Neural progenitor cell (in vitro differentiated cells): ENCODE data around the gene ZFAND5. TPM values are rescaled to one million over a fixed set of nuclear protein-coding genes. Genes with fewer than 3 reads are reported as not detected.

Experiments
- DNase-seq: peaks from one replicate; pipeline ENCODE4 v3.0.0-alpha.2; 2016; ENCODE audit warnings: low spot score
- H2AFZ ChIP-seq: fragments of 200-600 bp; sonication (generic); replicated peaks from 2 replicates; pipeline ENCODE4 v1.6.1; 2016; ENCODE audit warnings: antibody characterized with exemption
- H3F3A ChIP-seq: fragments of 200-600 bp; sonication (generic); 2 replicates; pipeline ENCODE4 v1.6.1; 2016; ENCODE audit warnings: antibody characterized with exemption, low read depth
- H3K27ac ChIP-seq: fragments of 200-600 bp; sonication (generic); 2 replicates; pipeline ENCODE4 v1.5.1; 2016; ENCODE audit warnings: mild to moderate bottlenecking
- H3K27me3 ChIP-seq: fragments of 200-600 bp; sonication (generic); 2 replicates; pipeline ENCODE4 v1.6.1; 2016; ENCODE audit warnings: mild to moderate bottlenecking, moderate library complexity
- H3K36me3 ChIP-seq: fragments of 200-600 bp; sonication (generic); 2 replicates; pipeline ENCODE4 v1.5.1; 2016
- H3K4me1 ChIP-seq: fragments of 200-600 bp; sonication (generic); 2 replicates; pipeline ENCODE4 v1.6.1; 2016; ENCODE audit warnings: mixed run types
- H3K4me2 ChIP-seq: fragments of 200-600 bp; sonication (generic); 2 replicates; pipeline ENCODE4 v1.6.1; 2016
- H3K4me3 ChIP-seq: fragments of 200-600 bp; sonication (generic); 2 replicates; pipeline ENCODE4 v1.5.1; 2016
- H3K79me2 ChIP-seq: fragments of 200-600 bp; sonication (generic); 2 replicates; pipeline ENCODE4 v1.6.1; 2016; ENCODE audit warnings: low read depth
- H3K9ac ChIP-seq: fragments of 200-600 bp; sonication (generic); 2 replicates; pipeline ENCODE4 v1.6.1; 2016
- H3K9me3 ChIP-seq: fragments of 200-600 bp; sonication (generic); 2 replicates; pipeline ENCODE4 v1.5.1; 2016; ENCODE audit warnings: low read depth
- H4K20me1 ChIP-seq: fragments of 200-600 bp; sonication (generic); 2 replicates; pipeline ENCODE4 v1.6.1; 2016; ENCODE audit warnings: low read depth
- H3K27ac Mint-ChIP-seq: 3 replicates; pipeline ENCODE4 v1.8.0; 2021; ENCODE audit warnings: mixed read lengths
- H3K27me3 Mint-ChIP-seq: 2 replicates; pipeline ENCODE4 v1.8.0; 2022; ENCODE audit warnings: low read depth, mild to moderate bottlenecking, inconsistent platforms, moderate library complexity, mixed read lengths; ENCODE audit not compliant: insufficient read depth
- H3K36me3 Mint-ChIP-seq: 3 replicates; pipeline ENCODE4 v1.8.0; 2021; ENCODE audit warnings: mixed read lengths
- H3K4me1 Mint-ChIP-seq: 3 replicates; pipeline ENCODE4 v1.8.0; 2021; ENCODE audit warnings: mixed read lengths
- H3K4me3 Mint-ChIP-seq: 3 replicates; pipeline ENCODE4 v1.8.0; 2021; ENCODE audit warnings: mild to moderate bottlenecking, moderate library complexity, mixed read lengths
- H3K9me3 Mint-ChIP-seq: 3 replicates; pipeline ENCODE4 v1.8.0; 2020; ENCODE audit warnings: mixed read lengths
- CTCF ChIP-seq: fragments of 200-600 bp; sonication (generic); IDR thresholded peaks from 2 replicates; pipeline ENCODE4 v1.5.1; 2017; ENCODE audit warnings: antibody characterized with exemption, mild to moderate bottlenecking
- EZH2phosphoT487 ChIP-seq: fragments of 200-600 bp; sonication (generic); IDR thresholded peaks from 2 replicates; pipeline ENCODE4 v1.6.1; 2017; ENCODE audit warnings: antibody characterized with exemption
- total RNA-seq: library from RNA; depleted of rRNA; stranded (reverse); fragments of >200 nt; gene quantifications from 2 replicates; pipeline ENCODE4 v1.2.3, GENCODE V29; 2015; ENCODE audit warnings: low replicate concordance

The ZFAND5 gene
- total RNA-seq, 1 donor from 2014 or later: 162 TPM

GRCh38 chr9:72400866-72401265 is 35.9 kb upstream of the ZFAND5 start:
- Histone ChIP-seq H3K9ac (no peak overlapping the region), H2AFZ (no peak overlapping the region), H3K4me1 (no peaks in the 10 kb centered on the region), H3K36me3 (no peaks in the 10 kb centered on the region), H4K20me1 (no peaks in the 10 kb centered on the region), H3K4me3 (no peak overlapping the region), H3K4me2 (no peak overlapping the region), H3K79me2 (no peaks in the 10 kb centered on the region), H3F3A (no peaks in the 10 kb centered on the region), H3K27ac (no peak overlapping the region), H3K9me3 (no peaks in the 10 kb centered on the region), H3K27me3 (no peaks in the 10 kb centered on the region)
- no peaks in the 10 kb centered on the region for H3K36me3 Mint-ChIP-seq
- DNase-seq: no peak
- H3K4me1 Mint-ChIP-seq: peaks cover 12% of the 10 kb centered on the region
- H3K4me3 Mint-ChIP-seq: no peak overlapping the region
- TF ChIP-seq EZH2phosphoT487: no peak
- no peak for TF ChIP-seq CTCF
- peaks cover 2% of the 10 kb centered on the region for H3K9me3 Mint-ChIP-seq
- H3K27ac Mint-ChIP-seq: no peak overlapping the region
- H3K27me3 Mint-ChIP-seq: peaks cover 5% of the 10 kb centered on the region

GRCh38 chr9:72399391-72399790 is 34.4 kb upstream of the ZFAND5 start:
- Histone ChIP-seq H3K9ac (no peak overlapping the region), H3K4me1 (no peaks in the 10 kb centered on the region), H3K9me3 (no peaks in the 10 kb centered on the region), H4K20me1 (no peaks in the 10 kb centered on the region), H3K4me2 (no peak overlapping the region), H3K79me2 (no peaks in the 10 kb centered on the region), H3K27ac (no peak overlapping the region), H3K36me3 (no peaks in the 10 kb centered on the region), H3F3A (no peaks in the 10 kb centered on the region), H3K4me3 (no peak overlapping the region), H3K27me3 (no peaks in the 10 kb centered on the region), H2AFZ (no peak overlapping the region)
- Mint-ChIP-seq H3K27ac (no peak overlapping the region), H3K27me3 (peaks cover 5% of the 10 kb centered on the region), H3K36me3 (no peaks in the 10 kb centered on the region), H3K4me3 (no peak overlapping the region), H3K4me1 (peaks cover 12% of the 10 kb centered on the region), H3K9me3 (peaks cover 2% of the 10 kb centered on the region)
- DNase-seq: no peak
- no peak for TF ChIP-seq EZH2phosphoT487

- Histone ChIP-seq H4K20me1 (no peaks in the 10 kb centered on the region), H3K27ac (no peak overlapping the region), H3K9ac (no peak overlapping the region), H3K79me2 (no peaks in the 10 kb centered on the region), H3K4me3 (no peak overlapping the region), H3K4me1 (no peaks in the 10 kb centered on the region), H2AFZ (no peak overlapping the region), H3K9me3 (no peaks in the 10 kb centered on the region), H3K27me3 (no peaks in the 10 kb centered on the region), H3F3A (no peaks in the 10 kb centered on the region), H3K4me2 (no peak overlapping the region), H3K36me3 (no peaks in the 10 kb centered on the region)
- no peak for TF ChIP-seq EZH2phosphoT487
- TF ChIP-seq CTCF: no peak
- H3K36me3 Mint-ChIP-seq: no peaks in the 10 kb centered on the region
- H3K4me3 Mint-ChIP-seq: no peak overlapping the region
- no peak for DNase-seq
- H3K4me1 Mint-ChIP-seq: peaks cover 7% of the 10 kb centered on the region
- H3K9me3 Mint-ChIP-seq: peaks cover 2% of the 10 kb centered on the region
- H3K27ac Mint-ChIP-seq: peak overlapping the region; percentile 76
- peaks cover 5% of the 10 kb centered on the region for H3K27me3 Mint-ChIP-seq
Observed at GRCh38 chr9:72396247-72397091, 31.5 kb upstream of the ZFAND5 start.

- no peak overlapping the region for H3K27ac Mint-ChIP-seq
- Histone ChIP-seq H3K4me3 (no peak overlapping the region), H2AFZ (peak overlapping the region; percentile 18), H3K9ac (no peak overlapping the region), H4K20me1 (no peaks in the 10 kb centered on the region), H3K4me1 (no peaks in the 10 kb centered on the region), H3K27me3 (no peaks in the 10 kb centered on the region), H3K36me3 (no peaks in the 10 kb centered on the region), H3K79me2 (no peaks in the 10 kb centered on the region), H3K9me3 (no peaks in the 10 kb centered on the region), H3K4me2 (no peak overlapping the region), H3K27ac (no peak overlapping the region), H3F3A (no peaks in the 10 kb centered on the region)
- no peaks in the 10 kb centered on the region for H3K36me3 Mint-ChIP-seq
- DNase-seq: no peak
- H3K27me3 Mint-ChIP-seq: peaks cover 3% of the 10 kb centered on the region
- TF ChIP-seq EZH2phosphoT487: no peak
- H3K4me1 Mint-ChIP-seq: peaks cover 2% of the 10 kb centered on the region
- no peaks in the 10 kb centered on the region for H3K9me3 Mint-ChIP-seq
- no peak overlapping the region for H3K4me3 Mint-ChIP-seq
Observed at GRCh38 chr9:72394066-72394465, 29.1 kb upstream of the ZFAND5 start.
